OCI-LY1 (cell line): ENCODE results near the gene ZNF296.

Source experiments
- EZH2 ChIP-seq: fragments of 200-600 bp; sonication (generic), shearing (Covaris generic); IDR thresholded peaks from 2 replicates; pipeline ENCODE4 v1.8.0; 2017; ENCODE audit warnings: borderline replicate concordance, mixed run types, mild to moderate bottlenecking, antibody characterized with exemption, low read length, moderate library complexity, mixed read lengths
- TF ChIP-seq, protein P1 (sequence below): fragments of 200-600 bp; sonication (generic), shearing (Covaris generic); IDR thresholded peaks from 2 replicates; pipeline ENCODE4 v1.5.1; 2017; ENCODE audit warnings: mild to moderate bottlenecking, antibody characterized with exemption, low read length, moderate library complexity, mixed read lengths

- TF ChIP-seq, protein P1, sequence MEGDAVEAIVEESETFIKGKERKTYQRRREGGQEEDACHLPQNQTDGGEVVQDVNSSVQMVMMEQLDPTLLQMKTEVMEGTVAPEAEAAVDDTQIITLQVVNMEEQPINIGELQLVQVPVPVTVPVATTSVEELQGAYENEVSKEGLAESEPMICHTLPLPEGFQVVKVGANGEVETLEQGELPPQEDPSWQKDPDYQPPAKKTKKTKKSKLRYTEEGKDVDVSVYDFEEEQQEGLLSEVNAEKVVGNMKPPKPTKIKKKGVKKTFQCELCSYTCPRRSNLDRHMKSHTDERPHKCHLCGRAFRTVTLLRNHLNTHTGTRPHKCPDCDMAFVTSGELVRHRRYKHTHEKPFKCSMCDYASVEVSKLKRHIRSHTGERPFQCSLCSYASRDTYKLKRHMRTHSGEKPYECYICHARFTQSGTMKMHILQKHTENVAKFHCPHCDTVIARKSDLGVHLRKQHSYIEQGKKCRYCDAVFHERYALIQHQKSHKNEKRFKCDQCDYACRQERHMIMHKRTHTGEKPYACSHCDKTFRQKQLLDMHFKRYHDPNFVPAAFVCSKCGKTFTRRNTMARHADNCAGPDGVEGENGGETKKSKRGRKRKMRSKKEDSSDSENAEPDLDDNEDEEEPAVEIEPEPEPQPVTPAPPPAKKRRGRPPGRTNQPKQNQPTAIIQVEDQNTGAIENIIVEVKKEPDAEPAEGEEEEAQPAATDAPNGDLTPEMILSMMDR, result no peak
- TF ChIP-seq EZH2, result no peak
Observed at GRCh38 chr19:45125360-45125759, 49.1 kb upstream of the ZNF296 start.
